HS-27A (cell line): ENCODE measurements around the gene STK24.
"Not testable (repeated sequence)": the region's sequence is repeated elsewhere in the genome, so short reads cannot be mapped to it uniquely, and the experiment has no call there.

Experiments used
- DNase-seq: peaks from one replicate; pipeline ENCODE4 v3.0.0-alpha.2; 2012; ENCODE audit warnings: low read depth, missing footprints

Gene STK24

GRCh38 chr13:98581971-98582702 lies 5.2 kb upstream of the STK24 start:
- DNase-seq, result no peak

- DNase-seq, result no peak
These were observed 4.5 kb upstream of the STK24 start for GRCh38 chr13:98581381-98581780.

- DNase-seq, result no peak
These were observed 3.5 kb upstream of the STK24 start for GRCh38 chr13:98580420-98580819.

GRCh38 chr13:98577836-98578285 lies 954 bp upstream of the STK24 start:
- no peak for DNase-seq

- no peak for DNase-seq
These were observed 534 bp downstream of the STK24 start for GRCh38 chr13:98576200-98576945.

GRCh38 chr13:98575904-98576199 lies 1.1 kb downstream of the STK24 start:
- DNase-seq, result no peak

GRCh38 chr13:98575009-98575903 lies 1.7 kb downstream of the STK24 start:
- no peak for DNase-seq

- no peak for DNase-seq
These were observed 4.8 kb downstream of the STK24 start for GRCh38 chr13:98571955-98572662.

- no peak for DNase-seq
These were observed 6.0 kb downstream of the STK24 start for GRCh38 chr13:98570929-98571372.

GRCh38 chr13:98569494-98570367 lies 7.2 kb downstream of the STK24 start:
- not testable (repeated sequence) for DNase-seq

- DNase-seq, result no peak
These were observed 8.0 kb downstream of the STK24 start for GRCh38 chr13:98568918-98569317.

GRCh38 chr13:98567140-98567539 lies 9.8 kb downstream of the STK24 start:
- no peak for DNase-seq

GRCh38 chr13:98565726-98566565 lies 11.0 kb downstream of the STK24 start:
- no peak for DNase-seq

- no peak for DNase-seq
These were observed 12.7 kb downstream of the STK24 start for GRCh38 chr13:98564204-98564603.

- no peak for DNase-seq
These were observed 13.8 kb downstream of the STK24 start for GRCh38 chr13:98563071-98563470.

GRCh38 chr13:98559169-98559568 lies 17.7 kb downstream of the STK24 start:
- no peak for DNase-seq

GRCh38 chr13:98557937-98558792 lies 18.7 kb downstream of the STK24 start:
- no peak for DNase-seq

- DNase-seq, result no peak
These were observed 19.8 kb downstream of the STK24 start for GRCh38 chr13:98556968-98557631.
